Liver (tissue), 9 donors: ENCODE measurements around the gene CDK11B. TPM values are rescaled to one million over a fixed set of nuclear protein-coding genes. Genes with fewer than 3 reads are reported as not detected.

Experiments used
- DNase-seq: peaks from one replicate; pipeline ENCODE4 v3.0.0-alpha.2; 2017; ENCODE audit warnings: low spot score
- H3K27ac ChIP-seq, 2 donors: one replicate each; pipeline ENCODE4 v1.7.0; 2013; ENCODE audit warnings: inconsistent platforms in 2 of 2, low read length in 2 of 2, control low read depth in 1 of 2, low read depth in 1 of 2, mild to moderate bottlenecking in 1 of 2
- H3K27me3 ChIP-seq, 4 donors: one replicate each; pipeline versions ENCODE4 v1.6.1 to v1.7.0; 2013; ENCODE audit warnings: low read length in 3 of 4, inconsistent platforms in 1 of 4, mild to moderate bottlenecking in 1 of 4, moderate library complexity in 1 of 4; ENCODE audit not compliant: control insufficient read depth in 4 of 4, insufficient read depth in 4 of 4
- H3K36me3 ChIP-seq, 4 donors: one replicate each; pipeline versions ENCODE4 v1.6.1 to v1.7.0; 2013; ENCODE audit warnings: low read length in 3 of 4, mild to moderate bottlenecking in 3 of 4, low read depth in 1 of 4, moderate library complexity in 1 of 4; ENCODE audit not compliant: control insufficient read depth in 4 of 4, insufficient read depth in 3 of 4
- H3K4me1 ChIP-seq, 4 donors: one replicate each; pipeline versions ENCODE4 v1.6.1 to v1.7.0; 2013; ENCODE audit warnings: low read length in 3 of 4, mild to moderate bottlenecking in 3 of 4, moderate library complexity in 1 of 4; ENCODE audit not compliant: control insufficient read depth in 4 of 4, insufficient read depth in 4 of 4
- H3K4me3 ChIP-seq, 3 donors: one replicate each; pipeline versions ENCODE4 v1.6.1 to v1.7.0; 2013; ENCODE audit warnings: low read length in 3 of 3, control low read depth in 1 of 3, low read depth in 1 of 3, mild to moderate bottlenecking in 1 of 3
- H3K9ac ChIP-seq, 2 donors: one replicate each; pipeline ENCODE4 v1.7.0; 2013; ENCODE audit warnings: low read length in 2 of 2, mild to moderate bottlenecking in 2 of 2, moderate library complexity in 2 of 2, control low read depth in 1 of 2, low read depth in 1 of 2
- H3K9me3 ChIP-seq, 4 donors: one replicate each; pipeline versions ENCODE4 v1.6.1 to v1.7.0; 2013; ENCODE audit warnings: low read length in 3 of 4; ENCODE audit not compliant: control insufficient read depth in 4 of 4
- CTCF ChIP-seq: fragments of 150-350 bp; IDR thresholded peaks from 2 replicates; pipeline ENCODE4 v1.5.1; 2017; ENCODE audit warnings: improper control_type of control experiment, low read depth, low read length; ENCODE audit not compliant: missing input control
- FOXA1 ChIP-seq: IDR thresholded peaks from 2 replicates; pipeline ENCODE4 v1.6.1; 2016; ENCODE audit warnings: antibody characterized with exemption
- GABPA ChIP-seq, 2 donors: IDR thresholded peaks in 1 of 2; conservative IDR thresholded peaks in 1 of 2; 2 replicates each; pipeline ENCODE4 v1.6.1; 2016; ENCODE audit warnings: antibody characterized with exemption in 2 of 2, mild to moderate bottlenecking in 1 of 2, moderate library complexity in 1 of 2
- HNF4A ChIP-seq, 2 donors: conservative IDR thresholded peaks; 2 replicates each; pipeline ENCODE4 v1.6.1; 2016; ENCODE audit warnings: antibody characterized with exemption in 2 of 2, mild to moderate bottlenecking in 2 of 2
- HNF4G ChIP-seq: IDR thresholded peaks from 2 replicates; pipeline ENCODE4 v1.6.1; 2016; ENCODE audit warnings: antibody characterized with exemption
- JUND ChIP-seq, 2 donors: IDR thresholded peaks; 2 replicates each; pipeline ENCODE4 v1.6.1; 2016; ENCODE audit warnings: antibody characterized with exemption in 2 of 2
- MAX ChIP-seq: IDR thresholded peaks from 2 replicates; pipeline ENCODE4 v1.6.1; 2016; ENCODE audit warnings: antibody characterized with exemption
- NR2F2 ChIP-seq: IDR thresholded peaks from 2 replicates; pipeline ENCODE4 v1.6.1; 2016; ENCODE audit warnings: antibody characterized with exemption
- RAD21 ChIP-seq, 2 donors: IDR thresholded peaks; 2 replicates each; pipeline ENCODE4 v1.6.1; 2016; ENCODE audit warnings: antibody characterized with exemption in 2 of 2, mild to moderate bottlenecking in 2 of 2
- RXRA ChIP-seq, 2 donors: IDR thresholded peaks; 2 replicates each; pipeline ENCODE4 v1.6.1; 2017 to 2018; ENCODE audit warnings: antibody characterized with exemption in 2 of 2, mild to moderate bottlenecking in 1 of 2
- TAF1 ChIP-seq: conservative IDR thresholded peaks from 2 replicates; pipeline ENCODE4 v1.6.1; 2016; ENCODE audit warnings: antibody characterized with exemption, mild to moderate bottlenecking
- YY1 ChIP-seq: IDR thresholded peaks from 2 replicates; pipeline ENCODE4 v1.6.1; 2016; ENCODE audit warnings: antibody characterized with exemption, mild to moderate bottlenecking
- WGBS: extraction: QIAGEN DNeasy Blood & Tissue Kit; methylation state at CpG from one replicate; pipeline ENCODE4 v1.1.7; 2013; 5-methylcytosine and 5-hydroxymethylcytosine counted together
- polyA plus RNA-seq, 2 donors: library from polyadenylated mRNA; stranded (reverse) in 1 of 2; unstranded in 1 of 2; fragments of 200-250 nt in 1 of 2; fragments of >200 nt in 1 of 2; fragmentation: Nextera tagmentation in 1 of 2; extraction: Ambion mirVana in 1 of 2; gene quantifications; one replicate each; pipeline versions ENCODE4 v1.2.1 to v1.2.3, GENCODE V29; 2013 to 2015
- total RNA-seq, 2 donors: library from RNA; depleted of rRNA; stranded (reverse); fragments of >200 nt; gene quantifications; one replicate each; pipeline ENCODE4 v1.2.3, GENCODE V29; 2014
- TF ChIP-seq, protein P1 (sequence below): IDR thresholded peaks from 2 replicates; pipeline ENCODE4 v1.6.1; 2016; ENCODE audit warnings: antibody characterized with exemption
- TF ChIP-seq, protein P2 (sequence below): IDR thresholded peaks from 2 replicates; pipeline ENCODE4 v1.6.1; 2016; ENCODE audit warnings: antibody characterized with exemption
- TF ChIP-seq, protein P3 (sequence below): IDR thresholded peaks from 2 replicates; pipeline ENCODE4 v1.6.1; 2016; ENCODE audit warnings: antibody characterized with exemption, mild to moderate bottlenecking
- donor health status: healthy.
- donor health status: healthy.
- donor health status: healthy.
- donor health status: healthy.
- donor health status: healthy.

The CDK11B gene
- total and polyA plus RNA-seq, 4 donors: 5.1 to 12.2 (median 7.4) TPM

DNA sequence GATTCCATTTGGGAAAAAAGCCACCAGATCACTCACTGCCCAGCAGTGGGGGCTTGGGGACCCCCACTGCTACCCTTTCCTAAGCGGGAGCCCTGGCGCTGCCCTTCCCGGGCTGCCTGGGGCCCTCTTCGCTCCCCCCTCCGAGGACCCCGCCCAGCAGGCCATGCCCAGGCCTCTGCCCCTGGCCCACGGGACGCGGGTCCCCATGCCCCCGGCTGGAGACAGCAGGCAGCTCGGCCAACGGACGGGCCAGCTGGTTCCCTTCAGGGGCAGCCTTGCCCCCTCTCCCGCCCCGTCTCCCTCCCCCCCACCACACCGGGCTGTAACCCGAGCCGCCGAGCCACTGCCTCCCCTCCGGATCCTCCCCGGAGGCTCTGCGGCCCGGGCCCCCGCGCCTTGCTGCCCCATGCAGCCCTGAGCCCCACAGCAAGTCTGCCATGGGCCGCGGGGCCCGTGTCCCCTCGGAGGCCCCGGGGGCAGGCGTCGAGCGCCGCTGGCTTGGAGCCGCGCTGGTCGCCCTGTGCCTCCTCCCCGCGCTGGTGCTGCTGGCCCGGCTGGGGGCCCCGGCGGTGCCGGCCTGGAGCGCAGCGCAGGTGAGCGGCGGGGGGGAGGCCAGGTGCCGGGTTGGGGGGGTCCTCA is 26.9 kb downstream of the CDK11B start, which contains the start of gene MMP23B:
Gene MMP23B, plus strand, starts transcription at position 392 of the 639 bp plus-strand sequence. Its CDS starts 46 bp downstream, at position 438.
- H3K27me3 ChIP-seq: no peaks in the 10 kb centered on the region
- peaks cover 2 to 15% (median 9%) of the 10 kb centered on the region in 4 donors for H3K36me3 ChIP-seq
- H3K4me3 ChIP-seq: peak within 1 kb of the TSS in 1 of 3 donors; percentile 26
- peaks cover 0 to 5% (median 0%) of the 10 kb centered on the region in 4 donors for H3K4me1 ChIP-seq
- H3K9ac ChIP-seq: no peak within 1 kb of the TSS
- peak within 1 kb of the TSS; percentile 67 to 71 for H3K27ac ChIP-seq
- DNase-seq: no peak
- no peaks in the 10 kb centered on the region for H3K9me3 ChIP-seq
- WGBS: 4% methylated on average over 48 of the region's 48 CpGs
- TF ChIP-seq FOXA1 (no peak), GABPA (IDR thresholded peaks at IDR 0.05 in 1 of 2, conservative IDR thresholded peaks at IDR 0.05 in 1 of 2) (no peak), CTCF (no peak), HNF4G (no peak), TAF1 (no peak), RXRA (IDR thresholded peaks at IDR 0.05) (no peak), HNF4A (conservative IDR thresholded peaks at IDR 0.05) (no peak), RAD21 (IDR thresholded peaks at IDR 0.05) (no peak), MAX (no peak), JUND (IDR thresholded peaks at IDR 0.05) (no peak), NR2F2 (no peak), YY1 (no peak)
- TF ChIP-seq, protein P1, sequence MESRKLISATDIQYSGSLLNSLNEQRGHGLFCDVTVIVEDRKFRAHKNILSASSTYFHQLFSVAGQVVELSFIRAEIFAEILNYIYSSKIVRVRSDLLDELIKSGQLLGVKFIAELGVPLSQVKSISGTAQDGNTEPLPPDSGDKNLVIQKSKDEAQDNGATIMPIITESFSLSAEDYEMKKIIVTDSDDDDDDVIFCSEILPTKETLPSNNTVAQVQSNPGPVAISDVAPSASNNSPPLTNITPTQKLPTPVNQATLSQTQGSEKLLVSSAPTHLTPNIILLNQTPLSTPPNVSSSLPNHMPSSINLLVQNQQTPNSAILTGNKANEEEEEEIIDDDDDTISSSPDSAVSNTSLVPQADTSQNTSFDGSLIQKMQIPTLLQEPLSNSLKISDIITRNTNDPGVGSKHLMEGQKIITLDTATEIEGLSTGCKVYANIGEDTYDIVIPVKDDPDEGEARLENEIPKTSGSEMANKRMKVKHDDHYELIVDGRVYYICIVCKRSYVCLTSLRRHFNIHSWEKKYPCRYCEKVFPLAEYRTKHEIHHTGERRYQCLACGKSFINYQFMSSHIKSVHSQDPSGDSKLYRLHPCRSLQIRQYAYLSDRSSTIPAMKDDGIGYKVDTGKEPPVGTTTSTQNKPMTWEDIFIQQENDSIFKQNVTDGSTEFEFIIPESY: no peak
- TF ChIP-seq, protein P2, sequence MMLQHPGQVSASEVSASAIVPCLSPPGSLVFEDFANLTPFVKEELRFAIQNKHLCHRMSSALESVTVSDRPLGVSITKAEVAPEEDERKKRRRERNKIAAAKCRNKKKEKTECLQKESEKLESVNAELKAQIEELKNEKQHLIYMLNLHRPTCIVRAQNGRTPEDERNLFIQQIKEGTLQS: no peak
- TF ChIP-seq, protein P3, sequence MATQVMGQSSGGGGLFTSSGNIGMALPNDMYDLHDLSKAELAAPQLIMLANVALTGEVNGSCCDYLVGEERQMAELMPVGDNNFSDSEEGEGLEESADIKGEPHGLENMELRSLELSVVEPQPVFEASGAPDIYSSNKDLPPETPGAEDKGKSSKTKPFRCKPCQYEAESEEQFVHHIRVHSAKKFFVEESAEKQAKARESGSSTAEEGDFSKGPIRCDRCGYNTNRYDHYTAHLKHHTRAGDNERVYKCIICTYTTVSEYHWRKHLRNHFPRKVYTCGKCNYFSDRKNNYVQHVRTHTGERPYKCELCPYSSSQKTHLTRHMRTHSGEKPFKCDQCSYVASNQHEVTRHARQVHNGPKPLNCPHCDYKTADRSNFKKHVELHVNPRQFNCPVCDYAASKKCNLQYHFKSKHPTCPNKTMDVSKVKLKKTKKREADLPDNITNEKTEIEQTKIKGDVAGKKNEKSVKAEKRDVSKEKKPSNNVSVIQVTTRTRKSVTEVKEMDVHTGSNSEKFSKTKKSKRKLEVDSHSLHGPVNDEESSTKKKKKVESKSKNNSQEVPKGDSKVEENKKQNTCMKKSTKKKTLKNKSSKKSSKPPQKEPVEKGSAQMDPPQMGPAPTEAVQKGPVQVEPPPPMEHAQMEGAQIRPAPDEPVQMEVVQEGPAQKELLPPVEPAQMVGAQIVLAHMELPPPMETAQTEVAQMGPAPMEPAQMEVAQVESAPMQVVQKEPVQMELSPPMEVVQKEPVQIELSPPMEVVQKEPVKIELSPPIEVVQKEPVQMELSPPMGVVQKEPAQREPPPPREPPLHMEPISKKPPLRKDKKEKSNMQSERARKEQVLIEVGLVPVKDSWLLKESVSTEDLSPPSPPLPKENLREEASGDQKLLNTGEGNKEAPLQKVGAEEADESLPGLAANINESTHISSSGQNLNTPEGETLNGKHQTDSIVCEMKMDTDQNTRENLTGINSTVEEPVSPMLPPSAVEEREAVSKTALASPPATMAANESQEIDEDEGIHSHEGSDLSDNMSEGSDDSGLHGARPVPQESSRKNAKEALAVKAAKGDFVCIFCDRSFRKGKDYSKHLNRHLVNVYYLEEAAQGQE: no peak
